DND-41 (cell line): ENCODE data around the gene UNC13B.

Experiments used
- EZH2 ChIP-seq: IDR thresholded peaks from 3 replicates; pipeline ENCODE4 v1.6.1; 2012; ENCODE audit warnings: borderline replicate concordance, low read depth, mild to moderate bottlenecking, moderate library complexity, low read length, inconsistent platforms; ENCODE audit not compliant: severe bottlenecking
- TF ChIP-seq, protein P1 (sequence below): IDR thresholded peaks from 2 replicates; pipeline ENCODE4 v1.5.1; 2012; ENCODE audit warnings: borderline replicate concordance, low read length, moderate library complexity, mild to moderate bottlenecking; ENCODE audit not compliant: poor library complexity, severe bottlenecking; ENCODE audit errors: extremely low read depth

DNA sequence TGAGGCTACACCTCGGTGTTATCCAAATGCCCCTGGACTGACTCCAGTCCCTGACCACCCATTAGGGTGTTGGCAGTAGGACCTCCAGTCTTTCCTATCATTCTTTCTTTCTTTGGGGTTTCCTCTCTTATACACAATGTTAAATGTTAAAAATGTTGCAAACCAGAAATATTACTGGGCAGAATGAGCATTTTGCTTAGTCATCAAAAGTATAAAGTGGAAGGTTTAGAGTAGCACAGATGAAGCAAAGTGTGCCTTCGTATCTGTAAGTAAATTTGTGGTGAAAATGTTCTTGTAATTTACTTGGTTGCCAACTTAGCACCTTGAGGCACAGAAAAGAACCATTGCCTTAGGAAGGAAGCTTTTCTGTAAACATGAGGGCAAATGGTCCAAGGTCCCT is 21.7 kb upstream of the UNC13B start:
- TF ChIP-seq, protein P1, sequence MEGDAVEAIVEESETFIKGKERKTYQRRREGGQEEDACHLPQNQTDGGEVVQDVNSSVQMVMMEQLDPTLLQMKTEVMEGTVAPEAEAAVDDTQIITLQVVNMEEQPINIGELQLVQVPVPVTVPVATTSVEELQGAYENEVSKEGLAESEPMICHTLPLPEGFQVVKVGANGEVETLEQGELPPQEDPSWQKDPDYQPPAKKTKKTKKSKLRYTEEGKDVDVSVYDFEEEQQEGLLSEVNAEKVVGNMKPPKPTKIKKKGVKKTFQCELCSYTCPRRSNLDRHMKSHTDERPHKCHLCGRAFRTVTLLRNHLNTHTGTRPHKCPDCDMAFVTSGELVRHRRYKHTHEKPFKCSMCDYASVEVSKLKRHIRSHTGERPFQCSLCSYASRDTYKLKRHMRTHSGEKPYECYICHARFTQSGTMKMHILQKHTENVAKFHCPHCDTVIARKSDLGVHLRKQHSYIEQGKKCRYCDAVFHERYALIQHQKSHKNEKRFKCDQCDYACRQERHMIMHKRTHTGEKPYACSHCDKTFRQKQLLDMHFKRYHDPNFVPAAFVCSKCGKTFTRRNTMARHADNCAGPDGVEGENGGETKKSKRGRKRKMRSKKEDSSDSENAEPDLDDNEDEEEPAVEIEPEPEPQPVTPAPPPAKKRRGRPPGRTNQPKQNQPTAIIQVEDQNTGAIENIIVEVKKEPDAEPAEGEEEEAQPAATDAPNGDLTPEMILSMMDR: no peak
- no peak for TF ChIP-seq EZH2
